Muscle of leg (tissue), 11 donors: ENCODE measurements around the gene SLC35B3. TPM values are rescaled to one million over a fixed set of nuclear protein-coding genes. Genes with fewer than 3 reads are reported as not detected.
"Not testable (repeated sequence)": the region's sequence is repeated elsewhere in the genome, so short reads cannot be mapped to it uniquely, and the experiment has no call there.

Source experiments
- DNase-seq: peaks from one replicate; pipeline ENCODE4 v3.0.0; 2013
- H3K27ac ChIP-seq: one replicate; pipeline ENCODE4 v1.5.1; 2013; ENCODE audit warnings: mild to moderate bottlenecking, low read length, control low read depth
- H3K27me3 ChIP-seq: one replicate; pipeline ENCODE4 v1.6.1; 2013; ENCODE audit warnings: low read length; ENCODE audit not compliant: control insufficient read depth, insufficient read depth
- H3K36me3 ChIP-seq: one replicate; pipeline ENCODE4 v1.6.1; 2013; ENCODE audit warnings: low read length; ENCODE audit not compliant: control insufficient read depth, insufficient read depth
- H3K4me1 ChIP-seq: one replicate; pipeline ENCODE4 v1.6.1; 2013; ENCODE audit warnings: low read length; ENCODE audit not compliant: control insufficient read depth, insufficient read depth
- H3K4me3 ChIP-seq: one replicate; pipeline ENCODE4 v1.5.1; 2013; ENCODE audit warnings: low read length, control low read depth
- H3K9me3 ChIP-seq: replicated peaks from 2 replicates; pipeline ENCODE4 v1.6.1; 2013; ENCODE audit warnings: low read depth, low read length; ENCODE audit not compliant: control insufficient read depth
- WGBS: methylation state at CpG from one replicate; pipeline ENCODE4 v1.1.5; 2013; ENCODE audit warnings: missing lambda C conversion rate; ENCODE audit not compliant: insufficient coverage; 5-methylcytosine and 5-hydroxymethylcytosine counted together
- polyA plus RNA-seq, 8 donors: library from polyadenylated mRNA; unstranded; fragments of 120-200 nt; gene quantifications; one replicate each; pipeline versions ENCODE4 v1.2.1 to v1.2.3, GENCODE V29; 2013; ENCODE audit warnings: inconsistent platforms in 1 of 8, low replicate concordance in 1 of 8; ENCODE audit not compliant: insufficient read length in 8 of 8, insufficient read depth in 1 of 8
- total RNA-seq: library from RNA; stranded (reverse); fragments of 120-200 nt; gene quantifications from one replicate; pipeline ENCODE4 v1.2.4, GENCODE V29; 2013

SLC35B3 gene
- total and polyA plus RNA-seq, 9 donors = 11.2 to 23.1 (median 15.8) TPM

- DNase-seq = no peak
- WGBS = no CpG with 5 or more reads among the region's 3 CpGs
These were observed 15.2 kb downstream of the SLC35B3 start for GRCh38 chr6:8420031-8420588.

GRCh38 chr6:8415913-8416312 lies 19.4 kb downstream of the SLC35B3 start:
- no peak for DNase-seq
- Histone ChIP-seq H3K4me3 (no peak overlapping the region), H3K9me3 (no peaks in the 10 kb centered on the region), H3K36me3 (peaks cover 22% of the 10 kb centered on the region), H3K4me1 (no peaks in the 10 kb centered on the region), H3K27ac (no peak overlapping the region), H3K27me3 (no peaks in the 10 kb centered on the region)
- no CpG with 5 or more reads among the region's 2 CpGs for WGBS

More at GRCh38 chr6:8420031-8420588, 15.2 kb downstream of the SLC35B3 start:
- no peak overlapping the region for H3K4me3 ChIP-seq
- H3K4me1 ChIP-seq = no peaks in the 10 kb centered on the region
- H3K27ac ChIP-seq = no peak overlapping the region
- H3K36me3 ChIP-seq = peaks cover 15% of the 10 kb centered on the region
- H3K9me3 ChIP-seq = no peaks in the 10 kb centered on the region
- H3K27me3 ChIP-seq = no peaks in the 10 kb centered on the region

GRCh38 chr6:8415280-8415679 lies 20.1 kb downstream of the SLC35B3 start:
- no peaks in the 10 kb centered on the region for H3K9me3 ChIP-seq
- H3K36me3 ChIP-seq = peaks cover 22% of the 10 kb centered on the region
- no peak overlapping the region for H3K27ac ChIP-seq
- no peaks in the 10 kb centered on the region for H3K4me1 ChIP-seq
- no peaks in the 10 kb centered on the region for H3K27me3 ChIP-seq
- WGBS = 63% methylated on average over 1 of the region's 3 CpGs
- no peak for DNase-seq
- no peak overlapping the region for H3K4me3 ChIP-seq

- no peak for DNase-seq
- Histone ChIP-seq H3K27me3 (no peaks in the 10 kb centered on the region), H3K4me1 (no peaks in the 10 kb centered on the region), H3K9me3 (no peaks in the 10 kb centered on the region), H3K4me3 (no peak overlapping the region), H3K36me3 (peaks cover 25% of the 10 kb centered on the region), H3K27ac (no peak overlapping the region)
- WGBS = no CpG with 5 or more reads among the region's 3 CpGs
These were observed 20.5 kb downstream of the SLC35B3 start for GRCh38 chr6:8414844-8415243.

GRCh38 chr6:8405946-8406345 lies 29.4 kb downstream of the SLC35B3 start:
- H3K27ac ChIP-seq, H3K9me3 ChIP-seq, H3K4me1 ChIP-seq, H3K27me3 ChIP-seq, DNase-seq, H3K4me3 ChIP-seq: not testable (repeated sequence)
- H3K36me3 ChIP-seq = peaks cover 10% of the 10 kb centered on the region
- WGBS = 100% methylated on average over 2 of the region's 4 CpGs

- no peaks in the 10 kb centered on the region for H3K27me3 ChIP-seq
- no peaks in the 10 kb centered on the region for H3K36me3 ChIP-seq
- 100% methylated on average over 1 of the region's 1 CpG for WGBS
- no peaks in the 10 kb centered on the region for H3K4me1 ChIP-seq
- H3K9me3 ChIP-seq = no peaks in the 10 kb centered on the region
- no peak overlapping the region for H3K4me3 ChIP-seq
- no peak overlapping the region for H3K27ac ChIP-seq
- DNase-seq = no peak
These were observed 32.8 kb downstream of the SLC35B3 start for GRCh38 chr6:8402546-8402945.

GRCh38 chr6:8400663-8401062 lies 34.7 kb downstream of the SLC35B3 start:
- H3K4me1 ChIP-seq = no peaks in the 10 kb centered on the region
- no peaks in the 10 kb centered on the region for H3K9me3 ChIP-seq
- no peak overlapping the region for H3K4me3 ChIP-seq
- no peaks in the 10 kb centered on the region for H3K36me3 ChIP-seq
- H3K27ac ChIP-seq = no peak overlapping the region
- H3K27me3 ChIP-seq = no peaks in the 10 kb centered on the region
- no CpG with 5 or more reads among the region's 1 CpG for WGBS
- DNase-seq = no peak

GRCh38 chr6:8392569-8392968 lies 42.8 kb downstream of the SLC35B3 start:
- Histone ChIP-seq H3K27me3 (no peaks in the 10 kb centered on the region), H3K9me3 (no peaks in the 10 kb centered on the region), H3K36me3 (no peaks in the 10 kb centered on the region), H3K27ac (no peak overlapping the region), H3K4me3 (no peak overlapping the region), H3K4me1 (no peaks in the 10 kb centered on the region)
- WGBS = no CpG with 5 or more reads among the region's 2 CpGs
- DNase-seq = no peak

- no peaks in the 10 kb centered on the region for H3K9me3 ChIP-seq
- no peaks in the 10 kb centered on the region for H3K27me3 ChIP-seq
- no peak overlapping the region for H3K27ac ChIP-seq
- H3K36me3 ChIP-seq = no peaks in the 10 kb centered on the region
- no peak overlapping the region for H3K4me3 ChIP-seq
- no peaks in the 10 kb centered on the region for H3K4me1 ChIP-seq
- DNase-seq = no peak
These were observed 43.4 kb downstream of the SLC35B3 start for GRCh38 chr6:8391934-8392333.

- H3K4me3 ChIP-seq = no peak overlapping the region
- DNase-seq = no peak
- no peaks in the 10 kb centered on the region for H3K9me3 ChIP-seq
- H3K4me1 ChIP-seq = no peaks in the 10 kb centered on the region
- no peaks in the 10 kb centered on the region for H3K36me3 ChIP-seq
- no peaks in the 10 kb centered on the region for H3K27me3 ChIP-seq
- H3K27ac ChIP-seq = no peak overlapping the region
- 54% methylated on average over 2 of the region's 4 CpGs for WGBS
These were observed 46.1 kb downstream of the SLC35B3 start for GRCh38 chr6:8389036-8389818.
